22Rv1 (cell line): ENCODE data around the gene CLMN.

Experiments
- ZFX ChIP-seq: fragments of 450-650 bp; IDR thresholded peaks from 2 replicates; pipeline ENCODE4 v1.6.1; 2017; ENCODE audit warnings: antibody characterized with exemption, borderline replicate concordance
- TF ChIP-seq, protein P1 (sequence below): fragments of 450-650 bp; IDR thresholded peaks from 2 replicates; pipeline ENCODE4 v1.5.1; 2017; ENCODE audit warnings: mild to moderate bottlenecking

DNA sequence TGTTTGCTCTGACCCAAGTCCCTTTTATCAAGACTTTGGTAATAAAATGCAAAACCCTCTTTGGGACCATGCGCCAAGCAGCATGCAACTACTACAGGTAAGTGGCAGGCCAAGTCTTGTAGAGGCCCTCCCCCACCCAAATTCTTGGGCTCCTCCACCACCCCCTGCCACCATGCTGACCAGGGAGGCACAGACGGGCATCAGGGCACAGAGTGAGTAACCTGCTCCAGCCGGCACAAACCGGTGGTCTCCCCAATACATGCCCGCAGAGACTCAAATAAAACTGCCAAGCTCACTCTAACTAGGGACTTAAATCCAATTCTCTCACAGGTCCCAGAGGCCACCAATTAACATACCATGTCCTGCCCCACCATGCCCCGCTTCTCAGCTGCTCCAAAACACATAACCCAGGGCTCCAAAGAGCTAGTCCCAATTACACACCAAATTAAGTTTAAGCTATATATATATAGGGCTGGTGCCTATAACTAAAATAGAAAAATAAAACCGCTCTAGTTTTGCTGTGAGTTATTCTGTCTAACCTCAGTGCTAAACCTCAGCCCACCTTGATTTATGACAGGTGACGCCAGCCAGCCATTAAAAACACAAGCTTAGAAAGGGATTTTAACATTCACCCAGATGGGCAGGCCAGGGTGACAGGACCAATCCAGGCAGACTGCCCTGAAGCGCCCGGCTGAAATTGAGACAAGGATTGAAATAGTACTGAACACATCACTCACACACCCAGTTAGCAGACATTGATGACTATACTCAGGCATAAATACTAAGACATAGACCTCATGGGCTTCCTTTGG lies 81.0 kb downstream of the CLMN start:
- TF ChIP-seq, protein P1, sequence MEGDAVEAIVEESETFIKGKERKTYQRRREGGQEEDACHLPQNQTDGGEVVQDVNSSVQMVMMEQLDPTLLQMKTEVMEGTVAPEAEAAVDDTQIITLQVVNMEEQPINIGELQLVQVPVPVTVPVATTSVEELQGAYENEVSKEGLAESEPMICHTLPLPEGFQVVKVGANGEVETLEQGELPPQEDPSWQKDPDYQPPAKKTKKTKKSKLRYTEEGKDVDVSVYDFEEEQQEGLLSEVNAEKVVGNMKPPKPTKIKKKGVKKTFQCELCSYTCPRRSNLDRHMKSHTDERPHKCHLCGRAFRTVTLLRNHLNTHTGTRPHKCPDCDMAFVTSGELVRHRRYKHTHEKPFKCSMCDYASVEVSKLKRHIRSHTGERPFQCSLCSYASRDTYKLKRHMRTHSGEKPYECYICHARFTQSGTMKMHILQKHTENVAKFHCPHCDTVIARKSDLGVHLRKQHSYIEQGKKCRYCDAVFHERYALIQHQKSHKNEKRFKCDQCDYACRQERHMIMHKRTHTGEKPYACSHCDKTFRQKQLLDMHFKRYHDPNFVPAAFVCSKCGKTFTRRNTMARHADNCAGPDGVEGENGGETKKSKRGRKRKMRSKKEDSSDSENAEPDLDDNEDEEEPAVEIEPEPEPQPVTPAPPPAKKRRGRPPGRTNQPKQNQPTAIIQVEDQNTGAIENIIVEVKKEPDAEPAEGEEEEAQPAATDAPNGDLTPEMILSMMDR: no peak
- TF ChIP-seq ZFX: no peak
